Panc1 (cell line): Measurements from ENCODE around the gene SLC11A1. TPM values are rescaled to one million over a fixed set of nuclear protein-coding genes. Genes with fewer than 3 reads are reported as not detected.

Experiments
- ATAC-seq: fragments of 200-7000 bp; cut with Tn5 transposase; 2 replicates; pipeline ENCODE4 v1.9.1; 2020; ENCODE audit warnings: mild to moderate bottlenecking, moderate library complexity
- BruUV-seq: library from RNA; stranded (reverse); fragments of 400-500 nt; replicated peaks from 2 replicates; lab custom pipeline; 2021; lab: Mats Ljungman, UMichigan
- CTCF ChIA-PET: fragments of 300-600 bp; sonication (Branson Sonifier 250); formaldehyde crosslinking; loops from one replicate; lab custom pipeline; 2022; ENCODE audit warnings: antibody characterized with exemption; lab: Charles Lee
- POLR2A ChIA-PET: fragments of 300-600 bp; sonication (Branson Sonifier 250); formaldehyde crosslinking; loops from one replicate; lab custom pipeline; 2022; ENCODE audit warnings: antibody characterized with exemption; lab: Charles Lee
- DNase-seq: peaks from one replicate; pipeline ENCODE4 v3.0.0-alpha.2; 2010; ENCODE audit warnings: low read depth, low spot score
- H3K27ac ChIP-seq: 2 replicates; pipeline ENCODE4 v1.5.1; 2011; ENCODE audit warnings: mild to moderate bottlenecking, low read length, inconsistent platforms
- H3K27me3 ChIP-seq: fragments of 200-500 bp; sonication (Bioruptor generic); 2 replicates; pipeline ENCODE4 v1.6.0; 2014; ENCODE audit warnings: low read length, inconsistent platforms; ENCODE audit not compliant: control insufficient read depth, insufficient read depth
- H3K36me3 ChIP-seq: fragments of 200-500 bp; sonication (Bioruptor generic); 2 replicates; pipeline ENCODE4 v1.5.1; 2014; ENCODE audit warnings: inconsistent platforms, mild to moderate bottlenecking, low read length, moderate library complexity; ENCODE audit not compliant: control insufficient read depth, insufficient read depth
- H3K4me1 ChIP-seq: 2 replicates; pipeline ENCODE4 v1.5.1; 2011; ENCODE audit warnings: inconsistent platforms, mild to moderate bottlenecking, low read length, moderate library complexity; ENCODE audit not compliant: control insufficient read depth, insufficient read depth
- H3K4me3 ChIP-seq, 2 experiments: 2 replicates each; pipeline ENCODE4 v1.5.1; 2011 to 2012; ENCODE audit warnings: low read depth in 2 of 2, low read length in 2 of 2, mild to moderate bottlenecking in 2 of 2, inconsistent platforms in 1 of 2, moderate library complexity in 1 of 2
- H3K9me3 ChIP-seq: fragments of 200-500 bp; sonication (Bioruptor generic); 2 replicates; pipeline ENCODE4 v1.5.1; 2014; ENCODE audit warnings: low read depth, mild to moderate bottlenecking, inconsistent platforms, low read length, moderate library complexity; ENCODE audit not compliant: control insufficient read depth, insufficient read depth
- POLR2AphosphoS5 ChIP-seq: IDR thresholded peaks from 2 replicates; pipeline ENCODE4 v1.6.1; 2012; ENCODE audit warnings: mild to moderate bottlenecking, low read depth, low read length, moderate library complexity
- SIN3A ChIP-seq: IDR thresholded peaks from 2 replicates; pipeline ENCODE4 v1.6.1; 2012; ENCODE audit warnings: low read depth, mild to moderate bottlenecking, low read length, moderate library complexity, borderline replicate concordance; ENCODE audit not compliant: insufficient read depth
- TCF7L2 ChIP-seq: IDR thresholded peaks from 2 replicates; pipeline ENCODE4 v1.6.1; 2011; ENCODE audit warnings: mild to moderate bottlenecking, low read depth, low read length, inconsistent platforms
- in situ Hi-C: cut with HindIII; loops from 2 replicates; pipeline ENCODE4 v1.10.0; 2016; ENCODE audit warnings: low sequenced_read_pairs, low pct_unique_long_range_greater_than_20kb
- intact Hi-C: fragments of 100-400 bp; cut with micrococcal nuclease; formaldehyde crosslinking; loops from one replicate; pipeline ENCODE4 v1.10.0; 2022; ENCODE audit not compliant: unreplicated experiment
- total RNA-seq: library from RNA; stranded (reverse); gene quantifications from one replicate; pipeline ENCODE4 v1.2.1, GENCODE V29; 2021; ENCODE audit not compliant: unreplicated experiment
- TF ChIP-seq, protein P1 (sequence below): fragments of 450-650 bp; IDR thresholded peaks from 2 replicates; pipeline ENCODE4 v1.5.1; 2017; ENCODE audit warnings: mild to moderate bottlenecking
- TF ChIP-seq, protein P2 (sequence below), 2 experiments: IDR thresholded peaks; 2 replicates each; pipeline ENCODE4 v1.6.1; 2011 to 2012; ENCODE audit warnings: low read depth in 2 of 2, control low read depth in 1 of 2, low read length in 1 of 2, mild to moderate bottlenecking in 1 of 2, moderate library complexity in 1 of 2; ENCODE audit not compliant: insufficient read depth in 1 of 2

Gene SLC11A1
- total RNA-seq, 1 experiment from 2014 or later: 0.31 TPM

DNA sequence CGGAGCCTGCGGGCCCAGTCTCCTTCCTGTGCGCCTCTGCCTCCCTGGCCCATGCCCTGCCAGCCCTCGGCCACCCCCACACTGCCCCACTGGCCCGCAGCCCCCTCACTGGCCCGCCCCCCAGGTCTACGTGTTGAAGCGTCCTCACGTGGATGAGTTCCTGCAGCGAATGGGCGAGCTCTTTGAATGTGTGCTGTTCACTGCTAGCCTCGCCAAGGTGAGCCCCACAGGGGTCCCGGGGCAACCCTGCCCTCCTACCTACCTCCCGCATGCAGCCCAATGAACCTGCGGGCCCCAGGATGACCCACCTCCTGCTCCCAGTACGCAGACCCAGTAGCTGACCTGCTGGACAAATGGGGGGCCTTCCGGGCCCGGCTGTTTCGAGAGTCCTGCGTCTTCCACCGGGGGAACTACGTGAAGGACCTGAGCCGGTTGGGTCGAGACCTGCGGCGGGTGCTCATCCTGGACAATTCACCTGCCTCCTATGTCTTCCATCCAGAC, 20.9 kb downstream of the SLC11A1 start:
- no peaks in the 10 kb centered on the region for H3K27me3 ChIP-seq
- ATAC-seq: no peak
- H3K27ac ChIP-seq: peak overlapping the region; percentile 68
- DNase-seq: no peak
- BruUV-seq: no TSS peak
- H3K4me3 ChIP-seq: no peak overlapping the region
- H3K4me1 ChIP-seq: peaks cover 55% of the 10 kb centered on the region
- H3K9me3 ChIP-seq: no peaks in the 10 kb centered on the region
- POLR2A ChIA-PET: no interaction called here
- intact Hi-C loops: no loop called here
- in situ Hi-C loops: no loop called here
- CTCF ChIA-PET: interaction anchor here (0.7 kb wide), 1 partner anchor 246 kb away, joined by 4 read pairs; no protein-coding TSS in a partner anchor
- H3K36me3 ChIP-seq: no peaks in the 10 kb centered on the region; the same call in none of the 2 replicates
- TF ChIP-seq, protein P1, sequence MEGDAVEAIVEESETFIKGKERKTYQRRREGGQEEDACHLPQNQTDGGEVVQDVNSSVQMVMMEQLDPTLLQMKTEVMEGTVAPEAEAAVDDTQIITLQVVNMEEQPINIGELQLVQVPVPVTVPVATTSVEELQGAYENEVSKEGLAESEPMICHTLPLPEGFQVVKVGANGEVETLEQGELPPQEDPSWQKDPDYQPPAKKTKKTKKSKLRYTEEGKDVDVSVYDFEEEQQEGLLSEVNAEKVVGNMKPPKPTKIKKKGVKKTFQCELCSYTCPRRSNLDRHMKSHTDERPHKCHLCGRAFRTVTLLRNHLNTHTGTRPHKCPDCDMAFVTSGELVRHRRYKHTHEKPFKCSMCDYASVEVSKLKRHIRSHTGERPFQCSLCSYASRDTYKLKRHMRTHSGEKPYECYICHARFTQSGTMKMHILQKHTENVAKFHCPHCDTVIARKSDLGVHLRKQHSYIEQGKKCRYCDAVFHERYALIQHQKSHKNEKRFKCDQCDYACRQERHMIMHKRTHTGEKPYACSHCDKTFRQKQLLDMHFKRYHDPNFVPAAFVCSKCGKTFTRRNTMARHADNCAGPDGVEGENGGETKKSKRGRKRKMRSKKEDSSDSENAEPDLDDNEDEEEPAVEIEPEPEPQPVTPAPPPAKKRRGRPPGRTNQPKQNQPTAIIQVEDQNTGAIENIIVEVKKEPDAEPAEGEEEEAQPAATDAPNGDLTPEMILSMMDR: no peak

DNA sequence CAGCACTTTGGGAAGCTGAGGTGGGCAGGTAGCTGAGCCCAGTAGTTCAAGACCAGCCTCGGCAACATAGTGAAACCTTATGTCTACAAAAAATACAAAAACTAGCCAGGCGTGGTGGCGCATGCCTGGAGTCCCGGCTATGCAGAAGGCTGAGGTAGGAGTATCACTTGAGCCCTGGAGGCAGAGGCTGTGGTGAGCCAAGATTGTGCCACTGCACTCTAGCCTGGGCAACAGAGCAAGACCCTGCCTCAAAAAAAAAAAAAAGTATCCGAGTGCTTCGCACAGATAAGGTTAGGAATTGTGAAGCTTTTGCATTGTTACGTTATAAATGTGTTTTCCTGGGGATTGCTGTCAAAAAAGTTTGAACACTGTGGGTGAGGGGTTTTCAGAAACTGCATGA, 21.7 kb downstream of the SLC11A1 start:
- intact Hi-C loops (no loop called here), in situ Hi-C loops (no loop called here)
- no peak for DNase-seq
- Histone ChIP-seq H3K36me3 (no peaks in the 10 kb centered on the region; the same call in none of the 2 replicates), H3K9me3 (no peaks in the 10 kb centered on the region), H3K27me3 (no peaks in the 10 kb centered on the region), H3K4me1 (peaks cover 55% of the 10 kb centered on the region), H3K27ac (peak overlapping the region; percentile 94), H3K4me3 (no peak overlapping the region)
- TF ChIP-seq POLR2AphosphoS5 (no peak), TCF7L2 (no peak), SIN3A (no peak)
- TF ChIP-seq, protein P1: no peak
- TF ChIP-seq, protein P2, sequence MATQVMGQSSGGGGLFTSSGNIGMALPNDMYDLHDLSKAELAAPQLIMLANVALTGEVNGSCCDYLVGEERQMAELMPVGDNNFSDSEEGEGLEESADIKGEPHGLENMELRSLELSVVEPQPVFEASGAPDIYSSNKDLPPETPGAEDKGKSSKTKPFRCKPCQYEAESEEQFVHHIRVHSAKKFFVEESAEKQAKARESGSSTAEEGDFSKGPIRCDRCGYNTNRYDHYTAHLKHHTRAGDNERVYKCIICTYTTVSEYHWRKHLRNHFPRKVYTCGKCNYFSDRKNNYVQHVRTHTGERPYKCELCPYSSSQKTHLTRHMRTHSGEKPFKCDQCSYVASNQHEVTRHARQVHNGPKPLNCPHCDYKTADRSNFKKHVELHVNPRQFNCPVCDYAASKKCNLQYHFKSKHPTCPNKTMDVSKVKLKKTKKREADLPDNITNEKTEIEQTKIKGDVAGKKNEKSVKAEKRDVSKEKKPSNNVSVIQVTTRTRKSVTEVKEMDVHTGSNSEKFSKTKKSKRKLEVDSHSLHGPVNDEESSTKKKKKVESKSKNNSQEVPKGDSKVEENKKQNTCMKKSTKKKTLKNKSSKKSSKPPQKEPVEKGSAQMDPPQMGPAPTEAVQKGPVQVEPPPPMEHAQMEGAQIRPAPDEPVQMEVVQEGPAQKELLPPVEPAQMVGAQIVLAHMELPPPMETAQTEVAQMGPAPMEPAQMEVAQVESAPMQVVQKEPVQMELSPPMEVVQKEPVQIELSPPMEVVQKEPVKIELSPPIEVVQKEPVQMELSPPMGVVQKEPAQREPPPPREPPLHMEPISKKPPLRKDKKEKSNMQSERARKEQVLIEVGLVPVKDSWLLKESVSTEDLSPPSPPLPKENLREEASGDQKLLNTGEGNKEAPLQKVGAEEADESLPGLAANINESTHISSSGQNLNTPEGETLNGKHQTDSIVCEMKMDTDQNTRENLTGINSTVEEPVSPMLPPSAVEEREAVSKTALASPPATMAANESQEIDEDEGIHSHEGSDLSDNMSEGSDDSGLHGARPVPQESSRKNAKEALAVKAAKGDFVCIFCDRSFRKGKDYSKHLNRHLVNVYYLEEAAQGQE (IDR thresholded peaks at IDR 0.05; ENCODE audit: insufficient read depth in 1 of 2, low read depth in 2 of 2, low read length in 1 of 2): no peak
- CTCF ChIA-PET: no interaction called here
- BruUV-seq: no TSS peak
- POLR2A ChIA-PET: no interaction called here
- ATAC-seq: no peak
